Measurements from ENCODE around the gene FGF14. TPM values are rescaled to one million over a fixed set of nuclear protein-coding genes. Genes with fewer than 3 reads are reported as not detected.

The FGF14 gene
- total RNA-seq, 1 donor from 2014 or later: 0.23 TPM

DNA sequence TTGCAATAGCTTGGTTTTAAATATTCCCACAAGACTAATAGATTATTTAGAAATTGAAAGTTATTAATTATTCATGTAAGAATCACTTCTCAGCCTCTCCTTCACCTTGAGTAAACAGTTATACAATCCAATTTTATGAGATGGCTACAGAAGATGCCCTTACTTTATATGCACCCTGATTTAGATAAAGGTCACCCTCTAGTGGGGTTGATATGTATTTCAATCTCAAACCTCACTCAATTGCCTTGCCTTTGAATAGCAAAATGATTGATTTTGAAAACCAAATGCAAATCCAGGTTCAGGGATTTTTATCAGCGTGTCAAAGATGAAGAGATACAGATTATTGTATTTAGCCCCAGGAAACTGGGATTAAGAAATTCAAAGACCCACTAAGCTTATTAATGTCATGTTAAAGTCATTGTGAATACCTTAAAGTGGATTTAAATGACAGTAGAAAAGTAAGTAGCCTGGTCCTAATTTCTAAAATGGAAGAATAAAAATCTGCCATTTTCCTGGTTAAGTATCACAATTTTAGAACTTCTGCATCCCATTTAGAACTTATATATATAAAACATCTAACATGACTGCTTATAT, 644.3 kb downstream of the FGF14 start:
- Histone ChIP-seq H3K27me3 (ENCODE audit: insufficient read depth, low read length) (peaks cover 3% of the 10 kb centered on the region), H3K36me3 (ENCODE audit: insufficient read depth, low read length) (no peaks in the 10 kb centered on the region), H3K9ac (ENCODE audit: low read length) (no peak overlapping the region), H3K27ac (ENCODE audit: low read depth, low read length) (no peak overlapping the region), H4K20me1 (ENCODE audit: insufficient read depth, low read length) (no peaks in the 10 kb centered on the region), H3K4me1 (ENCODE audit: insufficient read depth, low read length) (no peaks in the 10 kb centered on the region), H3K4me3 (ENCODE audit: insufficient read depth, low read depth, low read length) (no peak overlapping the region), H3K9me3 (ENCODE audit: insufficient read depth, low read depth, low read length) (no peaks in the 10 kb centered on the region), H2AFZ (ENCODE audit: low read depth, low read length) (no peak overlapping the region), H3K4me2 (ENCODE audit: low read length) (no peak overlapping the region), H3K79me2 (ENCODE audit: insufficient read depth, low read length) (no peaks in the 10 kb centered on the region)
- H3K9me3 Mint-ChIP-seq (ENCODE audit: unreplicated experiment): no peaks in the 10 kb centered on the region
- TF ChIP-seq CTCF (IDR thresholded peaks at IDR 0.05; ENCODE audit: insufficient read depth, low read depth, low read length) (peak; percentile 50), EZH2 (IDR thresholded peaks at IDR 0.05; ENCODE audit: insufficient read depth, low read length) (no peak)
- H3K4me1 Mint-ChIP-seq (ENCODE audit: low read depth, unreplicated experiment): peaks cover 13% of the 10 kb centered on the region
- no peaks in the 10 kb centered on the region for H3K36me3 Mint-ChIP-seq (ENCODE audit: low read depth, unreplicated experiment)
- H3K27ac Mint-ChIP-seq (ENCODE audit: unreplicated experiment): no peak overlapping the region
- DNase-seq (ENCODE audit: low read depth): peak; percentile 14
- H3K27me3 Mint-ChIP-seq (ENCODE audit: low read depth, unreplicated experiment): no peaks in the 10 kb centered on the region
- no peak overlapping the region for H3K4me3 Mint-ChIP-seq (ENCODE audit: unreplicated experiment)
- no peak for FAIRE-seq

GRCh38 chr13:101755228-101755887, 646.5 kb downstream of the FGF14 start:
- H3K4me1 ChIP-seq (ENCODE audit: insufficient read depth, low read length): no peaks in the 10 kb centered on the region
- Mint-ChIP-seq H3K9me3 (ENCODE audit: unreplicated experiment) (no peaks in the 10 kb centered on the region), H3K4me3 (ENCODE audit: unreplicated experiment) (no peak overlapping the region), H3K36me3 (ENCODE audit: low read depth, unreplicated experiment) (no peaks in the 10 kb centered on the region), H3K27me3 (ENCODE audit: low read depth, unreplicated experiment) (no peaks in the 10 kb centered on the region), H3K27ac (ENCODE audit: unreplicated experiment) (peak overlapping the region; percentile 26), H3K4me1 (ENCODE audit: low read depth, unreplicated experiment) (peaks cover 14% of the 10 kb centered on the region)
- H3K36me3 ChIP-seq (ENCODE audit: insufficient read depth, low read length): no peaks in the 10 kb centered on the region
- FAIRE-seq (no peak), DNase-seq (ENCODE audit: low read depth) (peak; percentile 19)
- H3K27me3 ChIP-seq (ENCODE audit: insufficient read depth, low read length): peaks cover 3% of the 10 kb centered on the region
- H4K20me1 ChIP-seq (ENCODE audit: insufficient read depth, low read length): no peaks in the 10 kb centered on the region
- H3K79me2 ChIP-seq (ENCODE audit: insufficient read depth, low read length): no peaks in the 10 kb centered on the region
- H3K4me3 ChIP-seq (ENCODE audit: insufficient read depth, low read depth, low read length): no peak overlapping the region
- H3K9ac ChIP-seq (ENCODE audit: low read length): no peak overlapping the region
- TF ChIP-seq EZH2 (IDR thresholded peaks at IDR 0.05; ENCODE audit: insufficient read depth, low read length): no peak
- no peak for TF ChIP-seq CTCF (IDR thresholded peaks at IDR 0.05; ENCODE audit: insufficient read depth, low read depth, low read length)
- H3K27ac ChIP-seq (ENCODE audit: low read depth, low read length): no peak overlapping the region
- no peak overlapping the region for H3K4me2 ChIP-seq (ENCODE audit: low read length)
- no peaks in the 10 kb centered on the region for H3K9me3 ChIP-seq (ENCODE audit: insufficient read depth, low read depth, low read length)
- no peak overlapping the region for H2AFZ ChIP-seq (ENCODE audit: low read depth, low read length)

- no peak overlapping the region for H3K4me2 ChIP-seq (ENCODE audit: low read length)
- H3K27me3 ChIP-seq (ENCODE audit: insufficient read depth, low read length): no peaks in the 10 kb centered on the region
- H3K4me1 ChIP-seq (ENCODE audit: insufficient read depth, low read length): no peaks in the 10 kb centered on the region
- no peaks in the 10 kb centered on the region for H3K79me2 ChIP-seq (ENCODE audit: insufficient read depth, low read length)
- Mint-ChIP-seq H3K27ac (ENCODE audit: unreplicated experiment) (no peak overlapping the region), H3K36me3 (ENCODE audit: low read depth, unreplicated experiment) (no peaks in the 10 kb centered on the region), H3K9me3 (ENCODE audit: unreplicated experiment) (no peaks in the 10 kb centered on the region), H3K4me1 (ENCODE audit: low read depth, unreplicated experiment) (peaks cover 9% of the 10 kb centered on the region), H3K27me3 (ENCODE audit: low read depth, unreplicated experiment) (no peaks in the 10 kb centered on the region), H3K4me3 (ENCODE audit: unreplicated experiment) (no peak overlapping the region)
- no peak overlapping the region for H3K27ac ChIP-seq (ENCODE audit: low read depth, low read length)
- FAIRE-seq: no peak
- no peaks in the 10 kb centered on the region for H3K36me3 ChIP-seq (ENCODE audit: insufficient read depth, low read length)
- TF ChIP-seq EZH2 (IDR thresholded peaks at IDR 0.05; ENCODE audit: insufficient read depth, low read length): no peak
- no peak for TF ChIP-seq CTCF (IDR thresholded peaks at IDR 0.05; ENCODE audit: insufficient read depth, low read depth, low read length)
- H4K20me1 ChIP-seq (ENCODE audit: insufficient read depth, low read length): no peaks in the 10 kb centered on the region
- H2AFZ ChIP-seq (ENCODE audit: low read depth, low read length): no peak overlapping the region
- H3K9ac ChIP-seq (ENCODE audit: low read length): no peak overlapping the region
- H3K9me3 ChIP-seq (ENCODE audit: insufficient read depth, low read depth, low read length): no peaks in the 10 kb centered on the region
- no peak for DNase-seq (ENCODE audit: low read depth)
- H3K4me3 ChIP-seq (ENCODE audit: insufficient read depth, low read depth, low read length): no peak overlapping the region
These were observed 649.4 kb downstream of the FGF14 start for GRCh38 chr13:101752432-101752831.

All from astrocyte (in vitro differentiated cells and primary cell).